ENCODE results near the gene C1orf122. TPM values are rescaled to one million over a fixed set of nuclear protein-coding genes. Genes with fewer than 3 reads are reported as not detected.
A peak's percentile ranks its signal among the peaks of the same experiment; 100 is the strongest.

C1orf122 gene
- total RNA-seq, 2 experiments from 2014 or later: 10.9 to 13.2 TPM

- Mint-ChIP-seq H3K27ac (no peak overlapping the region), H3K4me3 (no peak overlapping the region), H3K27me3 (peaks cover 57% of the 10 kb centered on the region), H3K9me3 (no peaks in the 10 kb centered on the region), H3K4me1 (ENCODE audit: low read depth) (peaks cover 4% of the 10 kb centered on the region), H3K36me3 (ENCODE audit: low read depth) (no peaks in the 10 kb centered on the region)
- no peak overlapping the region for H3K27ac ChIP-seq (ENCODE audit: low read depth in 1 of 2, low read length in 2 of 2)
- H3K4me1 ChIP-seq (ENCODE audit: insufficient read depth, low read length): peaks cover 13% of the 10 kb centered on the region
- intact Hi-C loops (cut with DNase I, micrococcal nuclease): no loop called here
- no peaks in the 10 kb centered on the region for H3K36me3 ChIP-seq (ENCODE audit: insufficient read depth, low read length)
- no peak for TF ChIP-seq CTCF (IDR thresholded peaks at IDR 0.05)
- ATAC-seq (ENCODE audit: poor library complexity) (no peak), DNase-seq (no peak)
- POLR2A ChIA-PET: no interaction called here
- peaks cover 56 to 81% of the 10 kb centered on the region in 2 experiments for H3K27me3 ChIP-seq (ENCODE audit: control insufficient read depth in 1 of 2, insufficient read depth in 2 of 2, low read length in 2 of 2)
- CTCF ChIA-PET: no interaction called here
- no peak overlapping the region for H3K4me3 ChIP-seq (ENCODE audit: low read length)
- peaks cover 0 to 35% of the 10 kb centered on the region in 2 experiments for H3K9me3 ChIP-seq (ENCODE audit: control insufficient read depth in 1 of 2, insufficient read depth in 1 of 2, low read length in 2 of 2)
Measured at GRCh38 chr1:37762516-37762915, 45.1 kb upstream of the C1orf122 start.

DNA sequence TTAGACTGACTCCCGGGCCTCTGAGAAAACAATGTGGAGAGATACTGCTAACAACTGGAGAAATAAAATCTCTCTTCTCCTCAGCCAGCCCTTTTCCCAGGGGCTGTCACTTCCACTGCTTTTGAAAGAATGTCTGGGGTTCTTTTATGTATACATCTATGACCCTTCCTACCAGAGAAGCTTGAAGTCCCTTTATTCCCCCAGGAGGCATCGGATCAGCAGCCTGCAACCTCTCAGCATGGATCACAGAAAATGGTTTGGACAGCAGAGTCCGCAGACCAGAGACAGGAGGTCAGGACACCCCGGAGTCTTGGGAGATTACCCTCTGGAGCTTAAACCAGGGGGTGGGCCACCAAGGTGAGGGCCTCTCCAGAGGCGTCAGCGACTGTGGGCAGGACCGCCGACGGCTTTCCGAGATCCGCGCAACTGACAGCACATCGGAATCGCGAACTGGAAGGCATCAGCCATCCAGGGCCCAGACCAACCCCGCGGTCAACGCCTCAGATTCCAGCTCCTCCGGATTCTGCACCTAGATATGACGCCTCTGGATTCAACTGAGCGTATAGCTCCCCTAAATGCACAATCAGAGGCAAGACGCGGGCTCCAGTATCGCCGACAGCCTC, 43.7 kb upstream of the C1orf122 start:
- intact Hi-C loops (cut with DNase I, micrococcal nuclease): no loop called here
- ATAC-seq (ENCODE audit: poor library complexity) (no peak), DNase-seq (no peak)
- Mint-ChIP-seq H3K27ac (no peak overlapping the region), H3K27me3 (peaks cover 70% of the 10 kb centered on the region), H3K4me1 (ENCODE audit: low read depth) (peaks cover 4% of the 10 kb centered on the region), H3K36me3 (ENCODE audit: low read depth) (no peaks in the 10 kb centered on the region), H3K9me3 (no peaks in the 10 kb centered on the region), H3K4me3 (no peak overlapping the region)
- TF ChIP-seq CTCF (IDR thresholded peaks at IDR 0.05): no peak
- H3K27me3 ChIP-seq (ENCODE audit: control insufficient read depth in 1 of 2, insufficient read depth in 2 of 2, low read length in 2 of 2): peaks cover 61 to 81% of the 10 kb centered on the region in 2 experiments
- POLR2A ChIA-PET: no interaction called here
- CTCF ChIA-PET: no interaction called here
- peaks cover 0 to 35% of the 10 kb centered on the region in 2 experiments for H3K9me3 ChIP-seq (ENCODE audit: control insufficient read depth in 1 of 2, insufficient read depth in 1 of 2, low read length in 2 of 2)
- no peak overlapping the region for H3K27ac ChIP-seq (ENCODE audit: low read depth in 1 of 2, low read length in 2 of 2)
- no peak overlapping the region for H3K4me3 ChIP-seq (ENCODE audit: low read length)
- H3K4me1 ChIP-seq (ENCODE audit: insufficient read depth, low read length): peaks cover 13% of the 10 kb centered on the region
- H3K36me3 ChIP-seq (ENCODE audit: insufficient read depth, low read length): no peaks in the 10 kb centered on the region

DNA sequence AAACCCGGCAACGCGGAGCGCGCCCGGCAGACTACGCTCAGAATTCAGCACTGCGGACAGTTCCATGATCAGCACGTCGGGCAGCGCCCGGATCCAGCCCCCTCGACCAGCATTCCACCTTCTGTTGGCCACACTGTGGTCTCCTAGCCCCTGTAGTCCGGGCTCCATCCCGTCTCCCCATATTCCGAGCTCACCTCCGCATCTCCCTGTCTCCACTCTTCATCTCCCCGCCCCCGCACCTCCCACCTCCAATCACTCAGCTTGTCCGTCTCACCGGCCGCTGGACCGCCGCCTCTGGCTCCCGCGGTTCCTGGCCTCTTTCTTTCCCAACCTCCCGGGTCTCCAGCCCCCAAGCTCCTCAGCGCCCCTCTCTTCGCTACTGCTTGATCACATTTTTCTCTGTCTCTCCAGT, 43.2 kb upstream of the C1orf122 start:
- intact Hi-C loops (cut with DNase I, micrococcal nuclease): no loop called here
- Histone ChIP-seq H3K9me3 (ENCODE audit: control insufficient read depth in 1 of 2, insufficient read depth in 1 of 2, low read length in 2 of 2) (peaks cover 0 to 35% of the 10 kb centered on the region in 2 experiments), H3K4me3 (ENCODE audit: low read length) (no peak overlapping the region), H3K27me3 (ENCODE audit: control insufficient read depth in 1 of 2, insufficient read depth in 2 of 2, low read length in 2 of 2) (peaks cover 64 to 79% of the 10 kb centered on the region in 2 experiments), H3K27ac (ENCODE audit: low read depth in 1 of 2, low read length in 2 of 2) (no peak overlapping the region), H3K4me1 (ENCODE audit: insufficient read depth, low read length) (peaks cover 13% of the 10 kb centered on the region), H3K36me3 (ENCODE audit: insufficient read depth, low read length) (no peaks in the 10 kb centered on the region)
- no peak for TF ChIP-seq CTCF (IDR thresholded peaks at IDR 0.05)
- Mint-ChIP-seq H3K27ac (no peak overlapping the region), H3K27me3 (peaks cover 75% of the 10 kb centered on the region), H3K36me3 (ENCODE audit: low read depth) (no peaks in the 10 kb centered on the region), H3K4me1 (ENCODE audit: low read depth) (peaks cover 4% of the 10 kb centered on the region), H3K4me3 (no peak overlapping the region), H3K9me3 (no peaks in the 10 kb centered on the region)
- CTCF ChIA-PET: no interaction called here
- ATAC-seq (ENCODE audit: poor library complexity) (no peak), DNase-seq (peak in 7 of 14 experiments; percentile 4 to 46 (median 19))
- POLR2A ChIA-PET: no interaction called here

Measured in CD4-positive, alpha-beta T cell (primary cell).